ENCODE measurements around the gene TMEM132D.
"Not testable (repeated sequence)": the region's sequence is repeated elsewhere in the genome, so short reads cannot be mapped to it uniquely, and the experiment has no call there.

Gene TMEM132D

DNA sequence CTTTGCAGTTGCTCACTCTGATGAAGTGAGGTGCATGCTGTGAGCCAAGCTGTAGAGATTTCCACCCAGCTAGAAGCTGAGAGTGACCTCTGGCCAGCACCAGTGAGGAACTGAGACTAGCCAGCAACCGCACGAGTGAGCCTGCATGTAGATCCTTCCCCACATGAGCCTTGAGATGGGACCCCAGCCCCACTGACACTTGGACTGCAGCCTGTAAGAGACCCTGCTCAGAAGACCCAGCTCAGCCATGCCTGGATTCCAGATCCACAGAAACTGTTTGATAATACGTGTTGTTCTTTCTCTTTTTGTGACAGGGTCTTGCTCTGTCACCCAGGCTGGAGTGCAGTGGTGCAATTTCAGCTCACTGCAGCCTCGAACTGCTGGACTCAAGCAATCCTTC, 821.4 kb downstream of the TMEM132D start:
- DNase-seq = no peak

GRCh38 chr12:129081755-129082250, 822.0 kb downstream of the TMEM132D start:
- no peak for DNase-seq

GRCh38 chr12:129080821-129081220, 823.0 kb downstream of the TMEM132D start:
- DNase-seq = no peak

DNA sequence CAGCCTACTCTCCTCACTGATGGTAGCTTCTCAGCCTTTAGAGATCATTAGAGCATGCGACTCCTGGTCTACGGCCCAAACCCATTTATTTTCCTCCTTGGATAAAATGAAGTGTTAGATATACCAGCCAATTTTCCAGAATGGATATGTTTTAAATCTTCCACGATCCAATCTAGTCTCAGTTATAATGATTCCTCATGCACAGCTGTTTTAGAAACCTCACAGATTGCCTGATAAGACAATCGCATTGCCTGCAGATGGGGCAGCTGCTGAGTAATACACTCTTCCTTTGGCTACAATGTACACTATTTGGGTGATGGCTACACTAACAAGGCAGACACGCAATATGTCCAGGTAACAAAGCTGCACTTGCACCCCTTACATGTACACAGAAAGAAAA, 823.4 kb downstream of the TMEM132D start:
- no peak for DNase-seq

GRCh38 chr12:129079719-129080118, 824.1 kb downstream of the TMEM132D start:
- no peak for DNase-seq

DNA sequence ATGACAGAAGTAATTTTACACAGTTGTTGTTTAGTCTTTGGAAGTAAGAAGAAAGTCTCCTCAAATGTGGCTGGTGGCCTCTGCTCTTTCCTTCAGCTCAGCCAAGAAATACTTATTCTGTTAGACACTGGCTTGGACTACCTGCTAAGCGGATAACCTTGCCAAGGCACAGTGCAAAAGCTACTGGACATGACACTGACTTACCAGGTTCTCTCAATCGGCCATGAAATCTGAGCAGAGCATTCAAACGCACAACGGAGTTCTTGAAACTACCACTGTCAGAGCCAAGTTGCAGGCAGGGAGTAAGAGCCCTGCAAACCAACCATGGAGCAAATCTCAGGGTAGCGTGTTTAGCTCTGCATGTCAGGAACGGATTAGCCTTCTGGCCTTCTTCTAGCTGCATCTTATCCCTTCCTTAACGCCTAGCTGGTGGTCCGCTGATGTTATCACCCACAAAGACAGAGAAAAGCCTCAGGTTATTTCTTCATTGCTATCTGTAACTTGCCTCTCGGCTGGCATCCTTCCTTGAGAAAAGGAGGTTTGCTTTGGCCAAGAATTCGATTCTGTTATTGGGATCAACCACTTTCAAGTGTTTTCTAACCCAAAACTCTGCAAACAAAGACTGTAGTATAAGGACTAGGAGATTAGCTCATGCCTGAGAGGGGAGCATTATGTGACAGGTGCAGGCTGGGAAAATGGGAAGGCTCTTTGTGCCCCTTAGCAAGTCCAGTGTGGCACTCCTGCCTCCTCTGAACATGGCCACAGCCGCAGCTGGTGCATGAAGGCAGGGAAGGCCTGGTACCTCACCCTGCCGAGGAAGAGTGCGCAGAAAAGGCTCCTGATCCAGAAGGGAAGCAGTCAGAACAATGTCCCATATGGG, 827.1 kb downstream of the TMEM132D start:
- peak in 1 of 2 experiments; percentile 38 for DNase-seq

GRCh38 chr12:129075460-129076208, 828.2 kb downstream of the TMEM132D start:
- DNase-seq = peak in 1 of 2 experiments; percentile 32

- no peak for DNase-seq
These were observed 829.4 kb downstream of the TMEM132D start for GRCh38 chr12:129074379-129074778.

DNA sequence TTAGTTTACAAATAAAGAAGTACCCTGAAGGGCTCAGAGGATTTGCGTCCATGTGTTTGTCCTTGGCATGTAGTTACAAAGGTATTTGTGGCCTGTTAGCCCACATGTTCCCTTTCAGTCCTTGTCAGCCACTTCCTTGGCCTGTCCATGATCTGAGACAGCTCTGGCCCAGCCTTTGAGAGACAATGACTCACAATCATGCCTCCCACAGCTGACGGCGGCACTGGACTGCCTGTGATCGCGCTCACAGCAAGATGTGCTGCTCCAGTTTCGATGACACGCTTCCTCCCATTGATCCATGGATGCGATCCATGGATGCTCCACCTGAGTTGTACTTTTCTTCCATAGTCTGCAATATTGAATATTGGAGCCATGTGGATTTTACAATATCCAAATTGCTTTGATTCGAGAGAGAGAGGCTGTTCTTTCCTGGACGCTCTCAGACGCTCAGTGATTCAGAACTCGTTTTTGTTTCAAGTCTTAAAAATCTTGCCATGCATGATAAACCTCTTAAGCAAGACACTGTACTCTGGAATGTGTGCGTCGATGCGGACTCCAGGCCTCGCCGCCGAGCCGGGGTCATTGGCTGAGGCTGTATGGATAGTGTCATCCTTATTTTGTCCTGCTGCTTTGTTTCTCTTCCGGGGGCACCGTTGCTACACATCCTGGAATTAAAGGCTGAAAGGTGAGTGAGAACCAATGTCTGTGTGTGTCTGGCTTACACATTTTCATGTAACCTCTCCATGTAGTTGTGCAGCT, 830.5 kb downstream of the TMEM132D start:
- no peak for DNase-seq

- DNase-seq = no peak
These were observed 832.5 kb downstream of the TMEM132D start for GRCh38 chr12:129071362-129071761.

- no peak for DNase-seq
These were observed 833.9 kb downstream of the TMEM132D start for GRCh38 chr12:129069886-129070285.

- no peak for DNase-seq
These were observed 835.1 kb downstream of the TMEM132D start for GRCh38 chr12:129068684-129069083.

GRCh38 chr12:129067491-129067890, 836.3 kb downstream of the TMEM132D start:
- peak in 1 of 2 experiments; percentile 31 for DNase-seq

DNA sequence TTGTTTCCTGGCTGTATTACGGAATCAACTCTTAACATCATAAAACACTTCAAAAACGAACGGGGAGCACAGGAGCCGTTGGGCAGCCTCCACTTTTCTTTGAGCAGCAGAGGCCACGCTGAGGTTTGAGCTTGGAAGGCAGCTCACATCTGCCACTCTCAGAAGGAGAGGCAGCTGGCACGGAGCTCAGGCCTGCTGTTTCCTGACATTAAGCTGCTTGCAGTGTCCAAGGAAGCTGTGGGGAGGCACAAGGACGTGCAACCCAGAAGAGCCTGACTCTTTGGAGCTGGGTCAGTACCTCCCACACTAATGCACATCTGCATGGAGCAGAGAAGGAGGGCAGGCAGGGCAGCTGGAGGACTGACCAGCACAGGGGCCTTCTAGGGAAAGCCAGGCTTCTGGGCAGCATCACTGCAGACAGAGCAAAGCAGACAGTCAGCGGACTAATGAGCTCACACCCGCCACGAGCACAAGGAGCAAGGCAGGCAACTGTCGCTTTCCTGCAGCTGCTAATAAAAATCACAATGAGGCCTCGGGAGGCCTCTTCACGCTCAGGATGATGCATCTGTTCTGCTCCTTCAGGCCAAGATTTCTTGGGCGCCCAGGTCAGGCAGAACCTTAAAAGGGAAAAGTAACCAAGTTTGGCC, 839.5 kb downstream of the TMEM132D start:
- peak; percentile 86 to 97 for DNase-seq

- peak in 1 of 2 experiments; percentile 35 for DNase-seq
These were observed 840.2 kb downstream of the TMEM132D start for GRCh38 chr12:129063600-129063999.

GRCh38 chr12:129053232-129053631, 850.6 kb downstream of the TMEM132D start:
- no peak for DNase-seq

- DNase-seq = no peak
These were observed 851.5 kb downstream of the TMEM132D start for GRCh38 chr12:129052373-129052772.

GRCh38 chr12:129049917-129050316, 853.9 kb downstream of the TMEM132D start:
- peak in 1 of 2 experiments; percentile 12 for DNase-seq

- not testable (repeated sequence) for DNase-seq
These were observed 860.5 kb downstream of the TMEM132D start for GRCh38 chr12:129043334-129043733.

GRCh38 chr12:129036135-129036534, 867.7 kb downstream of the TMEM132D start:
- no peak for DNase-seq

DNA sequence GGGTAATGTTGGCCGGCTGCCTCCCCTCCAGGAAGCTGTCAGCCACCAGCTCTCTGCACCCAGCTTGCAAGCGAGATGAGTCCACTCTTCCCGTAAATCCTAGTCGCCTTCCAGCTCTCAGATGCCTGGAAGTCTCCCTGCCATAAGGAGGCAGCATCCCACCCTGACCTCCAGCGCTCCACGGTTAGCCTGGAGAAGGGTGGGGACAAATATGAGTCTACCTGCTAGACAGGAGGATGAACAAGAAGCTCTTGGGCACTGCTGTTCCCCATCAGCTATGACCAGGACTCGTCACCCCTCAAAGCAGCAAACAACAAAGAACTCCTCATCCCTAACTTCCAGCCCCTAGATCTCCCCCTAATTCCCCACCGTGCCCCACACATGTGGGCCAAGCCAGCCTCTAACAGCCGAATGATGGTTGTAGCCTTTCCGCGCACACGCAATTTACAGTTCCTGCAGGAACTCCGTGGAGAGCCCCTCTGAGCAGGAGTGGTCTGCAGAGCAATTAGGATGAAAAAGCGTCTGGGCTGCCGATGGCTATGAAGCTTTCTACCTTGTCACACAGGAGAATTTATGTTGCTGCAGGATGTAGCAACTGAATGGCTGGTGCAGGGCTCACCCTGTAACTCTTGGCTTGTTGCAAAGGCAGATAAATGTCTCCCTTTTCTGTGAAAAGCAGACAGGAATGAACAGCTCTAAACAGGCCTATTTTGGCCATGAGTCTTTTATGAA, 869.1 kb downstream of the TMEM132D start:
- DNase-seq = no peak

DNA sequence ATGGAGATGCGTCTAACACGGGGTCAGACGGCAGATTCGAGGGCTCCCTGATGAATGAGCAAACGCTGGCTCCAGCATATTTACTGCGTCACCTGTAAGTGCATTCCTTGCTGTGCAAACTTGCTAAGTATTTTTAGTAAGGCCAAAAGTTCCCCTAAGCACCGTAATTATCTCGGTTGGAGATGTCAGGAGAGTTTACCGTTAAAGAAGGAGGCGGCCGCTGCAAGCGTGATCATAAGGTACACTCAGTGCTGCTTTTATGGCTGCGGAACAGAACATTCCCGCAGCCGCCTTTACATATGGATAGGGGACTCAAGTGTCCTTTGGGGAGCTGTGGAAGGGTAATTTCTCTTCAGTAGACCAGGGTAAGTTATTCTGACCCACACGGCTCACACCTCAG, 875.0 kb downstream of the TMEM132D start:
- no peak for DNase-seq
